SKM-1 (cell line): ENCODE results near the gene CHN2.

ENCODE experiments used
- DNase-seq: peaks from one replicate; lab custom pipeline; 2025; ENCODE audit not compliant: unreplicated experiment; lab: John Stamatoyannopoulos, UW

CHN2 gene

GRCh38 chr7:29356631-29357030 lies 162.1 kb downstream of the CHN2 start:
- no peak for DNase-seq

- no peak for DNase-seq
These were observed 165.0 kb downstream of the CHN2 start for GRCh38 chr7:29359482-29360093.

- no peak for DNase-seq
These were observed 166.4 kb downstream of the CHN2 start for GRCh38 chr7:29360633-29361625.

- DNase-seq, result no peak
These were observed 167.8 kb downstream of the CHN2 start for GRCh38 chr7:29362380-29362779.

GRCh38 chr7:29363636-29364425 lies 169.3 kb downstream of the CHN2 start:
- DNase-seq, result no peak

- no peak for DNase-seq
These were observed 170.1 kb downstream of the CHN2 start for GRCh38 chr7:29364661-29365060.

GRCh38 chr7:29365423-29365822 lies 170.8 kb downstream of the CHN2 start:
- no peak for DNase-seq

GRCh38 chr7:29367784-29368183 lies 173.2 kb downstream of the CHN2 start:
- DNase-seq, result no peak

GRCh38 chr7:29369909-29370488 lies 175.4 kb downstream of the CHN2 start:
- DNase-seq, result no peak

GRCh38 chr7:29370531-29371314 lies 176.1 kb downstream of the CHN2 start:
- DNase-seq, result no peak

GRCh38 chr7:29371472-29371871 lies 176.9 kb downstream of the CHN2 start:
- no peak for DNase-seq

GRCh38 chr7:29372351-29373090 lies 177.9 kb downstream of the CHN2 start:
- DNase-seq, result no peak

- DNase-seq, result no peak
These were observed 181.3 kb downstream of the CHN2 start for GRCh38 chr7:29375641-29376562.

GRCh38 chr7:29377718-29378117 lies 183.1 kb downstream of the CHN2 start:
- no peak for DNase-seq

GRCh38 chr7:29379551-29379950 lies 185.0 kb downstream of the CHN2 start:
- DNase-seq, result no peak

GRCh38 chr7:29381206-29382094 lies 186.9 kb downstream of the CHN2 start:
- DNase-seq, result no peak

GRCh38 chr7:29384277-29384676 lies 189.7 kb downstream of the CHN2 start:
- DNase-seq, result no peak
